T-helper 2 cell (primary cell): ENCODE data around the gene HLCS.
A peak's percentile ranks its signal among the peaks of the same experiment; 100 is the strongest.

ENCODE experiments used
- DNase-seq, 5 experiments: peaks; one replicate each; pipeline versions ENCODE4 v3.0.0 to v3.0.0-alpha.2; 2012 to 2022

Gene HLCS

DNA sequence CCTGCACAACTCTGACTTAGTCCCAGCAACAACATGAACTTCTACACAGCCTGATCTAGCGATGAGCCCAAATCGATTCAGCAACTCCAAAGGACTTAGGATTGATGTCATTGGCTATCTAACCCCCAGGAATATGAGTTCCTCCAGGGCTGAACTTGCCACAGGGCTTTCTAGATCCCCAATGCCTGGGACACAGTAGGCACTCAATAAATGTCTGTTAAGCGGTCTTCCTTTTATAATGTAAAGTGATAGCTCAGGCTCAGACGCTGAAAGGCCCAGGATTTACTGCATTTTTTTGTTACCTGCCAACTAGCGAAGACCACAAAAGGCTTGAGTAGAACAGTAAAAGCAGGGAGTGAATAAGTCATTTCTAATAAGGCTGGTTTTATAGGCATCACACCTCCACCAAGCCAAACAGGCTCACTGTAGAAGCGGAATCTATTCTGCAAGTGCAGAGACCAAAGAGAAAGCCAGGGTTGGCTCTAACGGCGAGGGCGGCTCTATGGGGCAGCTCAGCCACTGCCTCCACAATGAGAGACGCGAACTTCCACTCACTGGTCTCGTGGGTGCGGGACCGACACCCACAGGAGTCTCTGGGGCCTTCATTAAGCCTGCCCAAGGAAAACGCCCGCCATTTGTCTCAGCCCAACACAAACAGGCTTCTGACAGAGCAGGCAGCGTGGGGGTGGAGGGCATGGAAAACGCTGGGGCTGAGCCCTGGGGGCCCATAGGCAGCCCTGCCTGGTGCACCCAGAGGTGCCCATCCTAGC is 52.0 kb downstream of the HLCS start:
- DNase-seq: no peak

GRCh38 chr21:36913247-36914169 is 53.0 kb downstream of the HLCS start:
- DNase-seq: no peak

GRCh38 chr21:36910581-36911307 is 55.7 kb downstream of the HLCS start:
- DNase-seq: no peak

GRCh38 chr21:36909901-36910561 is 56.4 kb downstream of the HLCS start:
- DNase-seq: peak in 1 of 5 experiments; percentile 87

GRCh38 chr21:36909423-36909822 is 57.0 kb downstream of the HLCS start:
- peak in 1 of 5 experiments; percentile 29 for DNase-seq

- no peak for DNase-seq
Measured at GRCh38 chr21:36908260-36908908, 58.1 kb downstream of the HLCS start.

GRCh38 chr21:36904093-36904666 is 62.3 kb downstream of the HLCS start:
- DNase-seq: no peak

DNA sequence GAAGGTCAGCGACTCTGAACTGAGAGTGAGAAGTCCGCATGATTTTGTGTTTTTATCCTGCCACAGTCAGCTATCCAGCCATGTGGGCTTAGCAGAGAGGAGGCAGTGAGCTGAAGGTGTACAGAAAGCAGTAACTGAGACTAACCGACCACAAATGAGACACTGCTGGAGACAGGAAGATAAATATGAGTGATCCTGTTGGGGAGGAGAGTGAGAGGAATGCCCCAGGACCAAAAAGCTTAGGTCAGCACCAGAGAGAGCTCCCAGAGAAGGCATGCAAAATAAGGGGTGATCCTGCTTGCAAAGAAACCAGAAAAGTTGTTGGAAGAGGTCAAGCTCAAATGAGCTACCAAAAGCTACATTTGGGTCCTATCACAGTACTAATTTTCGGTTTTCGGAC is 63.7 kb downstream of the HLCS start:
- peak in 1 of 5 experiments; percentile 27 for DNase-seq

DNA sequence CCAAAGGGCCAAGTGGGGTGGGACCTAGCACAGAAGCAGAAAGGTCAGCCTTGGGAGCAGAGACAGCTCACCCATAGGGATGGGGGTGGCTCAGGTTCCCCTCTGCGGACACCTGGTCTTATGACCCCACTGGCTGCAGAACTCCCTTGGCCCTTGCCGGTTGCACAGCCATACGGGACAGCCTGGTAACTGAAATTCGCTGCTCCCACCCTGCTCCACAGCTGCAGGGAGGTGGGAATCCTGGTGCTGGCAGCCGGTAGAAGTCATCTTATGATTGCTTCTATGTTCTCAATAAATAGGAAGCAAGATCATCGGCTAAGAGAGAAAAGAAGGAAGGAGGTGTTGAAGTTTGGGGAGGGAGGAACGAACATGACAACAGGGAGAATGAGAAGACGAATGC is 64.1 kb downstream of the HLCS start:
- DNase-seq: no peak

DNA sequence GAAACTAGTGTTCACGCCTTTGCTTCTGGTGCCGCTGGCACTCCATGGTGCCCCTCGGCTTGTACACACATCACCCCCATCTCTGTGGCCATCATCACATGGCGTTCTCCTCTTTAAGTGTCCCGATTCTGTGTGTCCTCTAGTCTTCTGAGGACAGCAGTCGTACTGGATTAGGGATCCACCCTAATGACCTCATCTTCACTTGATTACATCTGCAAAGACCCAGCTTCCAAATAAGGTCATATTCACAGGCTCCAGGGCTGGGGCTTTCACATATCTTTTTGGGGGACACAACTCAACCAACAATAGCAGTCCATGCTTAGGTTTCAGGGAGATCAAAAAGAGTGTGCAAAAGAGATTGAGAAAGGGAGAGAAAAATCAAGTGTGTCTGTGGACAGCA is 64.9 kb downstream of the HLCS start:
- no peak for DNase-seq

GRCh38 chr21:36893581-36893980 is 72.9 kb downstream of the HLCS start:
- DNase-seq: no peak

DNA sequence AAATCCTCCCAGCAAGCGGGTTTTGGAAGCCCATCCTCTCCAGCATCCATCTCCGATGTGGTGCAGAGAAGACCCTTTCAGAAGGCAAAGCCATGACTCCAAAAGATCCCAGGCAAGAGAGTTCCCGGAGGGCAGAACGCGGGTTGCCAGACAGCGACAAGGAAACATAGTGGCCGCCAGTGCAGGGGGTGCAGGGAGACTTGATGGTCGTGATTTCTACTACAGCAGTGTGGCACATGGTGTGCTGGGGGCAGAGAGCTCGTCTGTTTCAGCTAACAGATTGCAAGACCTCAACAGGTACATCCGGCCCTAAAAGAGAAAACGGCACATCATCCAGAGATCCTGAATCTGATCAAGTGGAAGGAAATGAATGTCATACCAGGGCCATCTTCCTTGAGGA is 74.3 kb downstream of the HLCS start:
- no peak for DNase-seq

DNA sequence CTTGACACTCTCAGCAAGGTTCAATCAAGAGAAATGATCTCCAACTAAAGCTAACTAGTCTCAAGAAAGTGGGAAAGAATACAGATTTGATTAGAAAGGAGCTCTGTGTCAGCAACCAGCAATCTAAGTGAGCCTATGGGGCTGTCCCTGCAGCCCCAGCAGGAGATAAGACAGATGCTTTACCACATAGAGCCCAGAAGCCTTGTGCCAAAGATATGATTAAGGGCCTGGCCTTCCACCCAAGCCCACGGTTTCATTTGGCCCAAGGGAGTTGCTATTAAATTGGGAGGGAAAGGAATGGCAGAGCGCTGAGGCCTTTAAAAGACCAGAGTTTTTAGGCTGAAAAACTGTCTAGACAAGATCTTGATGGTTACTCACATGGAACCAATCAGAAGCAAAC is 74.8 kb downstream of the HLCS start:
- no peak for DNase-seq

DNA sequence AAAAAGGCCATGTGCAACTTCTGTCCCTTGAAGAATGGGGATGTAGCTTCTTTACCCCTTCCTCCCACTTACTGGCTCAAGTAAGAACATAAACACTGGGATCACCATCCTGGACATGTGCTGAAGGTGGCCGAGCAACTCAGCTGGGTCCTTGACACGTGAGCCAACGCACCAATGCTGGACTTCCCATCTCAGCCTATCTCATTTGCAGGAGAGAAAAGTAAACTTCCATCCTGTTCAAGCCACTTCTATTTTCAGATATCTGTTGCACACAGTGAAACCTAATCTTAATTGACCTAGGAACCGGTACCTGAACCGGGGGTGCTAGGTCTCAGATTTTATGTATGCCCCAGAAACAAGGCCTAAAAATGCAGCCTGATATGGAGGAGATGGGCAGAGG is 75.3 kb downstream of the HLCS start:
- no peak for DNase-seq

- DNase-seq: no peak
Measured at GRCh38 chr21:36890086-36890485, 76.4 kb downstream of the HLCS start.

GRCh38 chr21:36889401-36889800 is 77.1 kb downstream of the HLCS start:
- DNase-seq: no peak

- no peak for DNase-seq
Measured at GRCh38 chr21:36888466-36888865, 78.0 kb downstream of the HLCS start.

GRCh38 chr21:36887963-36888362 is 78.5 kb downstream of the HLCS start:
- no peak for DNase-seq

DNA sequence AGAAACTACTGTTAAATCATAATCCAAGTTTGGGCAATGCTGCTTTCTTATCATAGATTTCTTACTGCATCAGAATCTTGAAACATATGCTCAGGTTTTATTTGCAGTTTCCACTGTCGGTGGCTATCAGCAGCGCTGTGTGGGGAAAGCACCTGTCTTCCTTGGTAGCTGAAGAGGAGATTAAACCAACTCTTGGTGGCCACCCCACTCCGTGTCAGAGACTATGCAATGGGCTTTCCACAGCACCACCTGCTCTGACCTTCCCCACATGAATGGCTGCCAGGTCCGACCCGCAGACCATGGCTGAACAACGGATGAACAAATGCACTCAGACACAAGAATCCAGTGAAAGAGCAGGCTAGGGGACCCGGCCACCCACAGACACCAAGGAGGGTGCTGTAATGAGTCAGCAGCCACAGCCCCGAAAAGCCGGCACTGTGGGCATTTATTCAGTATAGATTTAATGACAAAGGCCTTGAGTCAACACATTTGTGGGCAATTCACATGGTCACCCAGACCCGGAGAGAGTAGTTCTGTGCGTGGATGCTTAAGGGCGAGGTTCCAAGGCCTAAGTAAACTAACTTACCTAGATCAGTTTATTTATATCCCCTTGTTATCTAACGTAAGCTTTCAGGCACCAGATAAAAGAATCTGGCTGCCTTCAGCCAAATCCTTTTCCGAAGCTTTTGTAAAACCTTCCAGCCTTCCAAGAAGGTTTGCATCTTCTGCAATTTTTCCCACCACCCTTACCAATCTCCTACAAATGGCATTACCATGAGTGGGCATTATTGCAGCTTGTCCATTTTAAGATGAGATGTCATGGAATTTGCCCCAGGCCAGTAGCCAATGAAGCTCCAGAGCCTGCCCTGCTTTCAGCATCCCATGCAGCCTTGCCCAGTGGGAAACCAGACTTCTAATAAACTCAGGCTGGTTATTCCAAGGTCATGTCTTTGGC is 82.7 kb downstream of the HLCS start:
- DNase-seq: no peak

GRCh38 chr21:36882776-36883175 is 83.7 kb downstream of the HLCS start:
- DNase-seq: no peak

- DNase-seq: no peak
Measured at GRCh38 chr21:36881228-36881627, 85.2 kb downstream of the HLCS start.
